H1 (cell line): ENCODE measurements around the gene GEMIN2. TPM values are rescaled to one million over a fixed set of nuclear protein-coding genes. Genes with fewer than 3 reads are reported as not detected.

ENCODE experiments used
- CTCF ChIA-PET: fragments of 300-600 bp; sonication (Branson Sonifier 250); formaldehyde crosslinking; loops from one replicate; lab custom pipeline; 2021; ENCODE audit not compliant: partially characterized antibody; lab: Charles Lee
- POLR2A ChIA-PET: fragments of 300-600 bp; sonication (Branson Sonifier 250); formaldehyde crosslinking; loops from one replicate; lab custom pipeline; 2021; ENCODE audit warnings: inconsistent platforms; ENCODE audit not compliant: partially characterized antibody; lab: Charles Lee
- DNase-seq, 2 experiments: peaks; one replicate each; pipeline versions ENCODE4 v3.0.0 to v3.0.0-alpha.2; 2010 to 2022; ENCODE audit warnings: low spot score in 2 of 2, low read depth in 1 of 2, mixed read lengths in 1 of 2
- FAIRE-seq: peaks from 2 replicates; lab custom pipeline; 2011; peaks lifted over from hg19 to GRCh38; lab: Jason Lieb, UNC
- H2AFZ ChIP-seq: 2 replicates; pipeline ENCODE4 v1.8.1; 2012; ENCODE audit warnings: low read length, inconsistent platforms
- H2AK5ac ChIP-seq: 2 replicates; pipeline ENCODE4 v1.6.1; 2013; ENCODE audit warnings: low read depth, low read length
- H2BK120ac ChIP-seq: replicated peaks from 2 replicates; pipeline ENCODE3; 2013; ENCODE audit warnings: low read depth, low read length, inconsistent platforms
- H2BK12ac ChIP-seq: 2 replicates; pipeline ENCODE4 v1.6.1; 2013; ENCODE audit warnings: low read depth, low read length
- H2BK15ac ChIP-seq: 2 replicates; pipeline ENCODE4 v1.6.1; 2013; ENCODE audit warnings: low read length
- H2BK20ac ChIP-seq: 2 replicates; pipeline ENCODE4 v1.6.1; 2013; ENCODE audit warnings: low read length
- H2BK5ac ChIP-seq: 2 replicates; pipeline ENCODE4 v1.6.1; 2013; ENCODE audit warnings: low read depth, low read length
- H3K14ac ChIP-seq: 2 replicates; pipeline ENCODE4 v1.6.1; 2013; ENCODE audit warnings: inconsistent platforms; ENCODE audit not compliant: insufficient read length
- H3K18ac ChIP-seq: 2 replicates; pipeline ENCODE4 v1.6.1; 2013; ENCODE audit warnings: low read length; ENCODE audit errors: extremely low read depth
- H3K23ac ChIP-seq: 2 replicates; pipeline ENCODE4 v1.6.1; 2013; ENCODE audit warnings: inconsistent platforms; ENCODE audit not compliant: insufficient read length
- H3K23me2 ChIP-seq: 2 replicates; pipeline ENCODE4 v1.6.1; 2013; ENCODE audit warnings: low read depth, low read length
- H3K27ac ChIP-seq: 2 replicates; pipeline ENCODE4 v1.6.1; 2011; ENCODE audit warnings: low read depth, low read length, inconsistent platforms
- H3K27me3 ChIP-seq, 4 experiments: replicated peaks in 1 of 4; 1 replicate in 1 of 4; 2 replicates in 3 of 4; pipeline versions ENCODE4 v1.6.1 to v1.8.1; 2011 to 2013; ENCODE audit warnings: low read length in 3 of 4, mild to moderate bottlenecking in 3 of 4, inconsistent platforms in 2 of 4, mixed read lengths in 2 of 4, moderate library complexity in 1 of 4; ENCODE audit not compliant: control insufficient read depth in 3 of 4, insufficient read depth in 3 of 4; ENCODE audit errors: extremely low read depth in 1 of 4
- H3K36me3 ChIP-seq, 4 experiments: 2 replicates each; pipeline versions ENCODE4 v1.6.1 to v1.8.1; 2011 to 2013; ENCODE audit warnings: mild to moderate bottlenecking in 4 of 4, low read length in 3 of 4, moderate library complexity in 2 of 4, control low read depth in 1 of 4, inconsistent platforms in 1 of 4; ENCODE audit not compliant: insufficient read depth in 4 of 4, control insufficient read depth in 2 of 4
- H3K4ac ChIP-seq: replicated peaks from 2 replicates; pipeline ENCODE3; 2013; ENCODE audit warnings: low read length, low read depth, mixed read lengths, inconsistent platforms; ENCODE audit not compliant: insufficient read length
- H3K4me1 ChIP-seq, 4 experiments: replicated peaks in 1 of 4; 1 replicate in 1 of 4; 2 replicates in 3 of 4; pipeline versions ENCODE4 v1.6.1 to v1.8.1; 2011 to 2013; ENCODE audit warnings: low read length in 3 of 4, inconsistent platforms in 2 of 4, mixed read lengths in 1 of 4; ENCODE audit not compliant: insufficient read depth in 4 of 4, control insufficient read depth in 3 of 4
- H3K4me2 ChIP-seq, 2 experiments: 2 replicates each; pipeline versions ENCODE4 v1.6.1 to v1.8.1; 2011 to 2013; ENCODE audit warnings: low read depth in 2 of 2, low read length in 2 of 2, control low read depth in 1 of 2, inconsistent platforms in 1 of 2, mild to moderate bottlenecking in 1 of 2; ENCODE audit not compliant: insufficient read depth in 1 of 2
- H3K4me3 ChIP-seq, 4 experiments: fragments of 200-600, 300-600 bp in 1 of 4; sonication (generic), shearing (Covaris generic), sonication (Bioruptor Twin) in 1 of 4; 2 replicates each; pipeline versions ENCODE4 v1.5.1 to v1.8.1; 2011 to 2016; ENCODE audit warnings: low read length in 4 of 4, low read depth in 3 of 4, control low read depth in 2 of 4, inconsistent platforms in 2 of 4, mild to moderate bottlenecking in 2 of 4, mixed read lengths in 1 of 4, moderate library complexity in 1 of 4; ENCODE audit not compliant: insufficient read depth in 2 of 4; ENCODE audit errors: extremely low read depth in 1 of 4
- H3K56ac ChIP-seq: replicated peaks from 2 replicates; pipeline ENCODE3; 2013; ENCODE audit warnings: low read depth, mild to moderate bottlenecking, mixed read lengths, low read length, inconsistent platforms; ENCODE audit not compliant: insufficient read length
- H3K79me1 ChIP-seq: 2 replicates; pipeline ENCODE4 v1.6.1; 2013; ENCODE audit warnings: low read depth, low read length, control low read depth
- H3K79me2 ChIP-seq, 2 experiments: 2 replicates each; pipeline versions ENCODE4 v1.6.1 to v1.8.1; 2012 to 2013; ENCODE audit warnings: low read length in 2 of 2, mild to moderate bottlenecking in 2 of 2, inconsistent platforms in 1 of 2; ENCODE audit not compliant: insufficient read depth in 2 of 2, control insufficient read depth in 1 of 2
- H3K9ac ChIP-seq, 4 experiments: replicated peaks in 1 of 4; 1 replicate in 1 of 4; 2 replicates in 3 of 4; pipeline versions ENCODE4 v1.6.1 to v1.8.1; 2011 to 2013; ENCODE audit warnings: low read depth in 3 of 4, low read length in 3 of 4, control low read depth in 2 of 4, mild to moderate bottlenecking in 2 of 4, moderate library complexity in 2 of 4, inconsistent platforms in 1 of 4; ENCODE audit errors: extremely low read depth in 1 of 4
- H3K9me3 ChIP-seq, 2 experiments: 2 replicates each; pipeline versions ENCODE4 v1.6.1 to v1.8.1; 2012 to 2013; ENCODE audit warnings: mild to moderate bottlenecking in 2 of 2, moderate library complexity in 2 of 2, control low read depth in 1 of 2, inconsistent platforms in 1 of 2, low read depth in 1 of 2, low read length in 1 of 2, mixed read lengths in 1 of 2; ENCODE audit not compliant: insufficient read depth in 2 of 2
- H4K20me1 ChIP-seq, 2 experiments: replicated peaks in 1 of 2; 2 replicates each; pipeline versions ENCODE3 to v1.8.1; 2011 to 2013; ENCODE audit warnings: inconsistent platforms in 2 of 2, low read length in 2 of 2, mild to moderate bottlenecking in 1 of 2; ENCODE audit not compliant: insufficient read depth in 2 of 2, control insufficient read depth in 1 of 2
- H4K5ac ChIP-seq: 2 replicates; pipeline ENCODE4 v1.6.1; 2013; ENCODE audit warnings: low read length, low read depth, mixed read lengths, inconsistent platforms; ENCODE audit not compliant: insufficient read length
- H4K8ac ChIP-seq: 2 replicates; pipeline ENCODE4 v1.8.0; 2013; ENCODE audit warnings: mild to moderate bottlenecking, moderate library complexity, low read length, inconsistent platforms; ENCODE audit not compliant: insufficient read depth; ENCODE audit errors: extremely low read depth
- H4K91ac ChIP-seq: replicated peaks from 2 replicates; pipeline ENCODE3; 2013; ENCODE audit warnings: low read length, mixed read lengths, inconsistent platforms; ENCODE audit not compliant: insufficient read length
- CEBPB ChIP-seq: IDR thresholded peaks from 2 replicates; pipeline ENCODE4 v1.6.1; 2012; ENCODE audit warnings: low read depth, low read length
- EGR1 ChIP-seq: IDR thresholded peaks from 2 replicates; pipeline ENCODE4 v1.6.1; 2011; ENCODE audit warnings: low read depth, low read length, borderline replicate concordance
- GTF2F1 ChIP-seq: IDR thresholded peaks from 2 replicates; pipeline ENCODE4 v1.6.1; 2012; ENCODE audit warnings: low read depth, low read length, improper control_type of control experiment, borderline replicate concordance
- RAD21 ChIP-seq, 2 experiments: IDR thresholded peaks in 1 of 2; conservative IDR thresholded peaks in 1 of 2; 2 replicates each; pipeline ENCODE4 v1.6.1; 2011; ENCODE audit warnings: low read depth in 2 of 2, low read length in 2 of 2, improper control_type of control experiment in 1 of 2, inconsistent platforms in 1 of 2, mild to moderate bottlenecking in 1 of 2, moderate library complexity in 1 of 2
- RNF2 ChIP-seq: fragments of 200-900, 300-1000 bp; sonication (generic); IDR thresholded peaks from 2 replicates; pipeline ENCODE4 v1.7.1; 2016; ENCODE audit warnings: borderline replicate concordance, low read depth, mild to moderate bottlenecking, antibody characterized with exemption, low read length; ENCODE audit not compliant: poor library complexity, severe bottlenecking; ENCODE audit errors: missing control alignments
- SAP30 ChIP-seq: fragments of 300-600 bp; sonication (generic); IDR thresholded peaks from 2 replicates; pipeline ENCODE4 v1.7.1; 2012; ENCODE audit warnings: low read length, moderate library complexity, mild to moderate bottlenecking, inconsistent platforms; ENCODE audit not compliant: insufficient read depth, insufficient replicate concordance
- SP4 ChIP-seq: IDR thresholded peaks from 2 replicates; pipeline ENCODE4 v1.6.1; 2012; ENCODE audit warnings: low read length, inconsistent platforms
- WGBS, 2 experiments: shearing (Covaris generic) in 1 of 2; methylation state at CpG; one replicate each; pipeline versions ENCODE4 v1.1.6 to v1.1.7; 2013 to 2015; ENCODE audit warnings: low lambda C conversion rate in 2 of 2, mixed read lengths in 2 of 2, inconsistent platforms in 1 of 2, low coverage in 1 of 2, missing lambda C conversion rate in 1 of 2; ENCODE audit not compliant: insufficient replicate concordance in 2 of 2, insufficient coverage in 1 of 2, insufficient read length in 1 of 2; ENCODE audit errors: extremely low coverage in 1 of 2, missing lambda C conversion rate in 1 of 2; 5-methylcytosine and 5-hydroxymethylcytosine counted together
- polyA plus RNA-seq, 7 experiments: library from polyadenylated mRNA; depleted of rRNA in 3 of 7; stranded (reverse) in 5 of 7; unstranded in 2 of 7; fragments of >200 nt in 5 of 7; fragments of 200-250 nt in 2 of 7; gene quantifications; 1 replicate in 5 of 7; 2 replicates in 1 of 7; 4 replicates in 1 of 7; pipeline versions ENCODE4 v1.2.1 to v1.2.3, GENCODE V29; 2011 to 2013; ENCODE audit warnings: missing spikeins in 2 of 7, mixed read lengths in 2 of 7
- total RNA-seq: library from RNA; stranded (reverse); fragmentation: NEBNext Ultra II Directional; extraction: Animal tissue kit (Norgen Biotek cat#: 25700); gene quantifications from 2 replicates; pipeline ENCODE4 v1.2.1, GENCODE V29; 2021

GEMIN2 gene
- total and polyA plus RNA-seq, 2 of the 8 experiments (the other 6 are each of a cell fraction or from before 2014, with no cell fraction given) = 29.1 to 30.8 TPM

DNA sequence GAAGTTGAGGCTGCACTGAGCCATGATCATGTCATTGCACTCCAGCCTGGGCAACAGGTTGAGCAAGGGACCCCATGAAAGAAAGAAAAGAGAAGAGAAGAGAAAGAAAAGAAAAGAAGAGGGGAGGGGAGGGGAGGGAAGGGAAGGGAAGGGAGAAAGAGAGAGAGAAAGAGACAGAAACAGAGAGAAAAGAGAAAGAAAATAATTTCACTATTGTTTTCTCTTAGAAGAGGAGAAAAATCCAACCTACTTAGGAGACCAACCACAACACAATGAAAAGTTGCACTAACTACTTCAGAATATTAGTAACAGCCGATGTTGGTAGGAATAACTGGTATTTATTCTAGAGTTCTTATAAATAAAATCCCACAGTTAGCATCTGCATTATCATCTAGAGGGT is 46.4 kb downstream of the GEMIN2 start:
- Histone ChIP-seq H3K4ac (no peak overlapping the region), H3K56ac (no peak overlapping the region), H3K79me2 (peaks cover 0 to 14% of the 10 kb centered on the region in 2 experiments; a peak in 2 of 4 replicates), H4K91ac (no peak overlapping the region), H2AFZ (no peak overlapping the region), H2BK15ac (no peak overlapping the region), H3K4me1 (no peaks in the 10 kb centered on the region), H2BK120ac (no peak overlapping the region), H3K27ac (no peak overlapping the region), H4K8ac (no peak overlapping the region), H2BK20ac (no peak overlapping the region), H3K4me2 (no peak overlapping the region), H3K9me3 (no peaks in the 10 kb centered on the region), H3K23ac (no peak overlapping the region), H2BK12ac (no peak overlapping the region), H3K23me2 (no peaks in the 10 kb centered on the region), H4K20me1 (peaks cover 0 to 2% of the 10 kb centered on the region in 2 experiments), H3K4me3 (no peak overlapping the region), H4K5ac (no peak overlapping the region), H2AK5ac (no peak overlapping the region), H2BK5ac (no peak overlapping the region), H3K79me1 (peaks cover 2% of the 10 kb centered on the region; the same call in 1 of the 2 replicates), H3K36me3 (peaks cover 0 to 10% (median 0%) of the 10 kb centered on the region in 4 experiments; a peak in 1 of 8 replicates), H3K9ac (no peak overlapping the region), H3K14ac (no peak overlapping the region), H3K27me3 (no peaks in the 10 kb centered on the region), H3K18ac (no peak overlapping the region)
- ChIA-PET CTCF (interaction anchor here (1.6 kb wide), 1 partner anchor 21 kb away, joined by 3 read pairs; no protein-coding TSS in a partner anchor), POLR2A (interaction anchor here (1.5 to 5.9 kb wide), 3 partner anchors 11 to 18 kb away, joined by 4 to 44 read pairs (median 21); partner anchors contain the start of genes PNN and TRAPPC6B)
- 88% methylated on average over 1 of the region's 1 CpG; no CpG with 5 or more reads in 1 of the 2 experiments for WGBS, 2 experiments
- TF ChIP-seq GTF2F1 (no peak), RAD21 (IDR thresholded peaks at IDR 0.05 in 1 of 2, conservative IDR thresholded peaks at IDR 0.05 in 1 of 2; ENCODE audit: low read depth in 2 of 2, low read length in 2 of 2) (no peak), SP4 (no peak), RNF2 (no peak), CEBPB (no peak), SAP30 (no peak), EGR1 (no peak)
- DNase-seq = no peak
- no peak for FAIRE-seq
